Activated CD4-positive, CD25-positive, alpha-beta regulatory T cell (primary cell): ENCODE measurements around the gene SSR3.
A peak's percentile ranks its signal among the peaks of the same experiment; 100 is the strongest.
"Not testable (repeated sequence)": the region's sequence is repeated elsewhere in the genome, so short reads cannot be mapped to it uniquely, and the experiment has no call there.

Source experiments
- DNase-seq, 4 experiments: peaks; one replicate each; lab custom pipeline; 2025; lab: John Stamatoyannopoulos, UW

The SSR3 gene

GRCh38 chr3:156554842-156555687 is at the start of gene SSR3:
TSS of gene SSR3 (minus strand) at chr3:156555117. CDS start at chr3:156555089, 28 bp downstream.
- peak; percentile 95 to 97 (median 96) for DNase-seq

GRCh38 chr3:156604064-156604641 is 49.2 kb upstream of the SSR3 start:
- no peak for DNase-seq

GRCh38 chr3:156603379-156604017 is 48.6 kb upstream of the SSR3 start:
- DNase-seq: no peak

- no peak for DNase-seq
Observed at GRCh38 chr3:156602424-156602823, 47.5 kb upstream of the SSR3 start.

- no peak for DNase-seq
Observed at GRCh38 chr3:156601497-156601896, 46.6 kb upstream of the SSR3 start.

GRCh38 chr3:156600834-156601233 is 45.9 kb upstream of the SSR3 start:
- no peak for DNase-seq

- DNase-seq: no peak
Observed at GRCh38 chr3:156599089-156599874, 44.4 kb upstream of the SSR3 start.

- no peak for DNase-seq
Observed at GRCh38 chr3:156598413-156598812, 43.5 kb upstream of the SSR3 start.

GRCh38 chr3:156594219-156594683 is 39.3 kb upstream of the SSR3 start:
- no peak for DNase-seq

GRCh38 chr3:156593814-156594213 is 38.9 kb upstream of the SSR3 start:
- no peak for DNase-seq

GRCh38 chr3:156589806-156590205 is 34.9 kb upstream of the SSR3 start:
- DNase-seq: not testable (repeated sequence)

GRCh38 chr3:156587760-156588069 is 32.8 kb upstream of the SSR3 start:
- no peak for DNase-seq

GRCh38 chr3:156586905-156587759 is 32.2 kb upstream of the SSR3 start:
- DNase-seq: no peak

- DNase-seq: no peak
Observed at GRCh38 chr3:156583469-156583868, 28.6 kb upstream of the SSR3 start.

GRCh38 chr3:156582532-156583183 is 27.7 kb upstream of the SSR3 start:
- DNase-seq: no peak

- no peak for DNase-seq
Observed at GRCh38 chr3:156581954-156582353, 27.0 kb upstream of the SSR3 start.

- no peak for DNase-seq
Observed at GRCh38 chr3:156581033-156581432, 26.1 kb upstream of the SSR3 start.

GRCh38 chr3:156579427-156579851 is 24.5 kb upstream of the SSR3 start:
- no peak for DNase-seq

GRCh38 chr3:156577736-156578135 is 22.8 kb upstream of the SSR3 start:
- DNase-seq: no peak

- no peak for DNase-seq
Observed at GRCh38 chr3:156576651-156577348, 21.9 kb upstream of the SSR3 start.
